Caco-2 (cell line): Measurements from ENCODE around the gene KCTD8. TPM values are rescaled to one million over a fixed set of nuclear protein-coding genes. Genes with fewer than 3 reads are reported as not detected.

Experiments
- BruUV-seq: library from RNA; stranded (reverse); fragments of 400-500 nt; replicated peaks from 2 replicates; lab custom pipeline; 2021; lab: Mats Ljungman, UMichigan
- CTCF ChIA-PET: fragments of 300-600 bp; sonication (Branson Sonifier 250); formaldehyde crosslinking; loops from one replicate; lab custom pipeline; 2022; ENCODE audit warnings: antibody characterized with exemption; lab: Charles Lee
- POLR2A ChIA-PET: fragments of 300-600 bp; sonication (Branson Sonifier 250); formaldehyde crosslinking; loops from one replicate; lab custom pipeline; 2022; ENCODE audit warnings: antibody characterized with exemption; lab: Charles Lee
- DNase-seq, 2 experiments: peaks; one replicate each; pipeline versions ENCODE4 v3.0.0 to v3.0.0-alpha.2; 2020 to 2022
- H3K27me3 ChIP-seq: replicated peaks from 2 replicates; pipeline ENCODE4 v1.6.0; 2011; ENCODE audit warnings: low read length; ENCODE audit not compliant: control insufficient read depth, insufficient read depth
- H3K36me3 ChIP-seq: 2 replicates; pipeline ENCODE4 v1.5.1; 2011; ENCODE audit warnings: low read length; ENCODE audit not compliant: control insufficient read depth, insufficient read depth
- H3K4me1 ChIP-seq: fragments of 250-450 bp; sonication (Bioruptor Pico); 2 replicates; pipeline ENCODE4 v1.5.1; 2020; ENCODE audit warnings: mild to moderate bottlenecking
- H3K4me3 ChIP-seq: 2 replicates; pipeline ENCODE4 v1.5.1; 2011; ENCODE audit warnings: low read depth, mild to moderate bottlenecking, control low read depth, low read length
- H3K9me3 ChIP-seq: fragments of 250-450 bp; sonication (Bioruptor Pico); 2 replicates; pipeline ENCODE4 v1.5.1; 2020; ENCODE audit warnings: mild to moderate bottlenecking, moderate library complexity
- H3K27ac Mint-ChIP-seq: one replicate; pipeline ENCODE4 v1.8.0; 2022; ENCODE audit warnings: mixed read lengths; ENCODE audit not compliant: unreplicated experiment
- H3K27me3 Mint-ChIP-seq: one replicate; pipeline ENCODE4 v1.8.0; 2022; ENCODE audit warnings: mixed read lengths; ENCODE audit not compliant: insufficient read depth, unreplicated experiment
- H3K36me3 Mint-ChIP-seq: one replicate; pipeline ENCODE4 v1.8.0; 2022; ENCODE audit warnings: mild to moderate bottlenecking, mixed read lengths; ENCODE audit not compliant: insufficient read depth, unreplicated experiment
- H3K4me1 Mint-ChIP-seq: one replicate; pipeline ENCODE4 v1.8.0; 2022; ENCODE audit warnings: low read depth, mixed read lengths; ENCODE audit not compliant: unreplicated experiment
- H3K4me3 Mint-ChIP-seq: one replicate; pipeline ENCODE4 v1.8.0; 2022; ENCODE audit warnings: mild to moderate bottlenecking, moderate library complexity, mixed read lengths; ENCODE audit not compliant: unreplicated experiment
- H3K9me3 Mint-ChIP-seq: one replicate; pipeline ENCODE4 v1.8.0; 2022; ENCODE audit warnings: mixed read lengths; ENCODE audit not compliant: unreplicated experiment
- CTCF ChIP-seq, 2 experiments: fragments of 200-600 bp in 1 of 2; IDR thresholded peaks; 1 replicate in 1 of 2; 2 replicates in 1 of 2; pipeline versions ENCODE4 v1.5.1 to v1.8.0; 2011 to 2022; ENCODE audit warnings: antibody characterized with exemption in 1 of 2, control low read depth in 1 of 2, inconsistent platforms in 1 of 2, low read depth in 1 of 2, low read length in 1 of 2, mild to moderate bottlenecking in 1 of 2, moderate library complexity in 1 of 2; ENCODE audit not compliant: insufficient read depth in 1 of 2, severe bottlenecking in 1 of 2, unreplicated experiment in 1 of 2
- intact Hi-C: fragments of 100-400 bp; cut with micrococcal nuclease; formaldehyde crosslinking; loops from one replicate; pipeline ENCODE4 v1.10.0; 2022; ENCODE audit not compliant: unreplicated experiment
- total RNA-seq: library from RNA; stranded (reverse); gene quantifications from 2 replicates; pipeline ENCODE4 v1.2.3, GENCODE V29; 2022

Gene KCTD8
- total RNA-seq, 1 experiment from 2014 or later = not detected

GRCh38 chr4:44287505-44287904 is 161.1 kb downstream of the KCTD8 start:
- Histone ChIP-seq H3K4me1 (no peaks in the 10 kb centered on the region), H3K27me3 (no peaks in the 10 kb centered on the region), H3K36me3 (no peaks in the 10 kb centered on the region), H3K4me3 (no peak overlapping the region), H3K9me3 (no peaks in the 10 kb centered on the region)
- no peak for DNase-seq
- BruUV-seq = no TSS peak
- H3K36me3 Mint-ChIP-seq = no peaks in the 10 kb centered on the region
- peaks cover 9% of the 10 kb centered on the region for H3K9me3 Mint-ChIP-seq
- intact Hi-C loops = no loop called here
- H3K4me3 Mint-ChIP-seq = no peak overlapping the region
- ChIA-PET CTCF (no interaction called here), POLR2A (no interaction called here)
- H3K27me3 Mint-ChIP-seq = no peaks in the 10 kb centered on the region
- H3K27ac Mint-ChIP-seq = no peak overlapping the region
- no peaks in the 10 kb centered on the region for H3K4me1 Mint-ChIP-seq
- TF ChIP-seq CTCF (IDR thresholded peaks at IDR 0.05; ENCODE audit: insufficient read depth in 1 of 2, low read depth in 1 of 2, low read length in 1 of 2, severe bottlenecking in 1 of 2, unreplicated experiment in 1 of 2) = no peak

- Mint-ChIP-seq H3K36me3 (no peaks in the 10 kb centered on the region), H3K4me3 (no peak overlapping the region), H3K27me3 (no peaks in the 10 kb centered on the region), H3K9me3 (no peaks in the 10 kb centered on the region), H3K4me1 (no peaks in the 10 kb centered on the region), H3K27ac (no peak overlapping the region)
- BruUV-seq = no TSS peak
- Histone ChIP-seq H3K9me3 (no peaks in the 10 kb centered on the region), H3K36me3 (no peaks in the 10 kb centered on the region), H3K4me3 (no peak overlapping the region), H3K4me1 (no peaks in the 10 kb centered on the region), H3K27me3 (no peaks in the 10 kb centered on the region)
- DNase-seq = no peak
- no peak for TF ChIP-seq CTCF (IDR thresholded peaks at IDR 0.05; ENCODE audit: insufficient read depth in 1 of 2, low read depth in 1 of 2, low read length in 1 of 2, severe bottlenecking in 1 of 2, unreplicated experiment in 1 of 2)
- intact Hi-C loops = no loop called here
- CTCF ChIA-PET = no interaction called here
- POLR2A ChIA-PET = no interaction called here
Observed at GRCh38 chr4:44279469-44279868, 169.1 kb downstream of the KCTD8 start.

GRCh38 chr4:44279066-44279465 is 169.5 kb downstream of the KCTD8 start:
- Mint-ChIP-seq H3K27ac (no peak overlapping the region), H3K27me3 (no peaks in the 10 kb centered on the region), H3K9me3 (no peaks in the 10 kb centered on the region), H3K4me1 (no peaks in the 10 kb centered on the region), H3K4me3 (no peak overlapping the region), H3K36me3 (no peaks in the 10 kb centered on the region)
- Histone ChIP-seq H3K27me3 (no peaks in the 10 kb centered on the region), H3K9me3 (no peaks in the 10 kb centered on the region), H3K4me3 (no peak overlapping the region), H3K4me1 (no peaks in the 10 kb centered on the region), H3K36me3 (no peaks in the 10 kb centered on the region)
- POLR2A ChIA-PET = no interaction called here
- intact Hi-C loops = no loop called here
- no TSS peak for BruUV-seq
- CTCF ChIA-PET = no interaction called here
- no peak for TF ChIP-seq CTCF (IDR thresholded peaks at IDR 0.05; ENCODE audit: insufficient read depth in 1 of 2, low read depth in 1 of 2, low read length in 1 of 2, severe bottlenecking in 1 of 2, unreplicated experiment in 1 of 2)
- no peak for DNase-seq
